B cell (primary cell): ENCODE data around the gene NHSL2. TPM values are rescaled to one million over a fixed set of nuclear protein-coding genes. Genes with fewer than 3 reads are reported as not detected.
"Not testable (repeated sequence)": the region's sequence is repeated elsewhere in the genome, so short reads cannot be mapped to it uniquely, and the experiment has no call there.

Experiments used
- ATAC-seq: fragments of 200-7000 bp; cut with Tn5 transposase; one replicate; pipeline ENCODE4 v1.10.0; 2021; ENCODE audit warnings: low read depth, mild to moderate bottlenecking, moderate number of reproducible peaks, moderate library complexity
- CTCF ChIA-PET: fragments of 350-600 bp; sonication (Branson Sonifier 250); formaldehyde crosslinking; loops from one replicate; lab custom pipeline; 2021; ENCODE audit warnings: antibody characterized with exemption, inconsistent platforms; lab: Charles Lee
- POLR2A ChIA-PET: fragments of 350-600 bp; sonication (Branson Sonifier 250); formaldehyde crosslinking; loops from one replicate; lab custom pipeline; 2021; ENCODE audit warnings: antibody characterized with exemption; lab: Charles Lee
- DNase-seq: peaks from one replicate; pipeline ENCODE4 v3.0.0; 2013
- H2AFZ ChIP-seq: 2 replicates; pipeline ENCODE4 v1.6.1; 2012; ENCODE audit warnings: mild to moderate bottlenecking, low read depth, low read length; ENCODE audit not compliant: insufficient read depth, poor library complexity, severe bottlenecking
- H3K27ac ChIP-seq, 2 donors: 1 replicate in 1 of 2; 2 replicates in 1 of 2; pipeline ENCODE4 v1.5.1; 2012 to 2013; ENCODE audit warnings: low read length in 2 of 2, mild to moderate bottlenecking in 2 of 2, moderate library complexity in 1 of 2
- H3K27me3 ChIP-seq, 4 experiments: fragments of 200-600 bp in 1 of 4; sonication (generic) in 1 of 4; replicated peaks in 1 of 4; 1 replicate in 2 of 4; 2 replicates in 2 of 4; pipeline versions ENCODE4 v1.6.1 to v1.7.0; 2013 to 2016; ENCODE audit warnings: low read length in 3 of 4, mild to moderate bottlenecking in 2 of 4, mixed read lengths in 1 of 4, moderate library complexity in 1 of 4; ENCODE audit not compliant: insufficient read depth in 4 of 4, control insufficient read depth in 3 of 4; ENCODE audit errors: control extremely low read depth in 1 of 4
- H3K36me3 ChIP-seq, 2 experiments: replicated peaks in 1 of 2; 1 replicate in 1 of 2; 2 replicates in 1 of 2; pipeline versions ENCODE4 v1.6.1 to v1.7.1; 2013; ENCODE audit warnings: low read length in 1 of 2; ENCODE audit not compliant: insufficient read depth in 2 of 2, control insufficient read depth in 1 of 2; ENCODE audit errors: control extremely low read depth in 1 of 2, extremely low read depth in 1 of 2
- H3K4me1 ChIP-seq, 2 donors: fragments of 200-600 bp in 1 of 2; sonication (generic) in 1 of 2; 1 replicate in 1 of 2; 2 replicates in 1 of 2; pipeline versions ENCODE4 v1.5.1 to v1.6.1; 2013 to 2017; ENCODE audit warnings: low read length in 2 of 2; ENCODE audit not compliant: control insufficient read depth in 2 of 2, insufficient read depth in 2 of 2
- H3K4me2 ChIP-seq: replicated peaks from 2 replicates; pipeline ENCODE3; 2012; ENCODE audit warnings: mild to moderate bottlenecking, low read depth, low read length; ENCODE audit not compliant: poor library complexity, severe bottlenecking
- H3K4me3 ChIP-seq, 5 experiments: fragments of 200-600 bp in 1 of 5; sonication (generic) in 1 of 5; 1 replicate in 3 of 5; 2 replicates in 2 of 5; pipeline versions ENCODE4 v1.5.1 to v1.7.0; 2011 to 2016; ENCODE audit warnings: low read length in 4 of 5, mild to moderate bottlenecking in 4 of 5, low read depth in 2 of 5, control low read depth in 1 of 5, moderate library complexity in 1 of 5; ENCODE audit not compliant: insufficient read depth in 1 of 5; ENCODE audit errors: control extremely low read depth in 1 of 5, extremely low read depth in 1 of 5
- H3K79me2 ChIP-seq: fragments of 200-600 bp; sonication (generic); one replicate; pipeline ENCODE4 v1.6.0; 2016; ENCODE audit warnings: low read length; ENCODE audit not compliant: control insufficient read depth, insufficient read depth
- H3K9ac ChIP-seq: fragments of 200-600 bp; sonication (generic); 2 replicates; pipeline ENCODE4 v1.6.1; 2017; ENCODE audit warnings: mild to moderate bottlenecking, low read length, moderate library complexity
- H3K9me3 ChIP-seq, 3 donors: one replicate each; pipeline versions ENCODE4 v1.6.1 to v1.7.1; 2013; ENCODE audit warnings: low read length in 2 of 3; ENCODE audit not compliant: control insufficient read depth in 2 of 3, insufficient read depth in 1 of 3; ENCODE audit errors: control extremely low read depth in 1 of 3
- H4K20me1 ChIP-seq: 2 replicates; pipeline ENCODE4 v1.6.0; 2012; ENCODE audit warnings: mild to moderate bottlenecking, low read length; ENCODE audit not compliant: insufficient read depth, control insufficient read depth, poor library complexity, severe bottlenecking
- H3K27ac Mint-ChIP-seq: one replicate; pipeline ENCODE4 v1.8.0; 2021; ENCODE audit warnings: mixed read lengths
- H3K27me3 Mint-ChIP-seq: one replicate; pipeline ENCODE4 v1.8.0; 2021; ENCODE audit warnings: mixed read lengths
- H3K4me1 Mint-ChIP-seq: one replicate; pipeline ENCODE4 v1.8.0; 2021; ENCODE audit warnings: mixed read lengths
- H3K4me3 Mint-ChIP-seq: one replicate; pipeline ENCODE4 v1.8.0; 2021; ENCODE audit warnings: mixed read lengths
- H3K9me3 Mint-ChIP-seq: one replicate; pipeline ENCODE4 v1.8.0; 2022; ENCODE audit warnings: mixed read lengths; ENCODE audit not compliant: insufficient read depth
- EZH2 ChIP-seq: IDR thresholded peaks from 2 replicates; pipeline ENCODE4 v1.6.1; 2012; ENCODE audit warnings: borderline replicate concordance, low read depth, mild to moderate bottlenecking, moderate library complexity, low read length; ENCODE audit not compliant: insufficient read depth, poor library complexity, severe bottlenecking
- WGBS: methylation state at CpG from one replicate; pipeline ENCODE4 v1.1.5; 2013; ENCODE audit warnings: missing lambda C conversion rate; ENCODE audit not compliant: insufficient coverage; 5-methylcytosine and 5-hydroxymethylcytosine counted together
- intact Hi-C: fragments of 100-400 bp; cut with micrococcal nuclease; formaldehyde crosslinking; loops from one replicate; pipeline ENCODE4 v1.10.0; 2022
- polyA minus RNA-seq: library from RNA; depleted of rRNA, polyadenylated mRNA; stranded (reverse); fragments of >200 nt; gene quantifications from 2 replicates; pipeline ENCODE4 v1.2.3, GENCODE V29; 2012
- polyA plus RNA-seq: library from polyadenylated mRNA; depleted of rRNA; stranded (reverse); fragments of >200 nt; gene quantifications from 2 replicates; pipeline ENCODE4 v1.2.3, GENCODE V29; 2012
- total RNA-seq, 2 donors: library from RNA; stranded (reverse); fragments of 120-200 nt in 1 of 2; gene quantifications; 1 replicate in 1 of 2; 2 replicates in 1 of 2; pipeline versions ENCODE4 v1.2.3 to v1.2.4, GENCODE V29; 2013 to 2022
- TF ChIP-seq, protein P1 (sequence below): fragments of 200-600 bp; IDR thresholded peaks from one replicate; pipeline ENCODE4 v1.8.0; 2022; ENCODE audit warnings: antibody characterized with exemption, mild to moderate bottlenecking

Gene NHSL2
- total RNA-seq: 1.7 and 3.3 TPM in 2 replicates
- total RNA-seq (2013): 0.77 TPM
- 0.16 and 0.20 TPM in 2 replicates for polyA plus RNA-seq
- 1.1 TPM in 2 replicates for polyA minus RNA-seq

DNA sequence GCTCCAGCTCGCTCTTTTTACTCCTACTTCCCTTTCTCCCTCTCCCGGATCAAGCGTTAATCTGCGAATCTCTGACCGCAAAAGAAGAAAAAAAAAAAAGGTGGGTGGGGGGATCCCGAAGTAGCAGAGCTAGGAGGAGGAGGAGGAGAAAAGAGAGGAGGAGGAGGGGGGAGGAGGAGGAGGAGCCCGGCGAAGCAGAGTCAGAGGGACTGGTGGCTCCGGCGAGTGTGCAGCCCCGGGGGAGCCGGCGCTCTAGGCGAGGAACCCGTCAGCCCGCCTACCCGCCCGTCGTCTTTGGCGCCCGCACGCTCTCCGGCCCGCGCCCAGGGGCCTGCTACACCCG, at the start of gene NHSL2:
Gene NHSL2 (plus strand): TSS at position 203 of the 343 bp plus-strand sequence.
- H3K4me1 ChIP-seq: peaks cover 0 to 11% of the 10 kb centered on the region in 2 donors
- H3K4me3 ChIP-seq: peak within 1 kb of the TSS in 2 of 5 experiments; percentile 15 to 20
- H3K9ac ChIP-seq: no peak within 1 kb of the TSS
- no peaks in the 10 kb centered on the region for H4K20me1 ChIP-seq
- peak; percentile 17 for ATAC-seq
- Mint-ChIP-seq H3K27me3 (peaks cover 34% of the 10 kb centered on the region), H3K27ac (no peak within 1 kb of the TSS), H3K9me3 (no peaks in the 10 kb centered on the region), H3K4me3 (peak within 1 kb of the TSS; percentile 66), H3K4me1 (peaks cover 3% of the 10 kb centered on the region)
- H3K36me3 ChIP-seq: no peaks in the 10 kb centered on the region
- TF ChIP-seq EZH2: no peak
- WGBS: under 1% methylated on average over 18 of the region's 26 CpGs
- no peaks in the 10 kb centered on the region for H3K9me3 ChIP-seq
- intact Hi-C loops: no loop called here
- CTCF ChIA-PET: interaction anchor here (0.7 kb wide), 1 partner anchor 625 kb away, joined by 4 read pairs; no protein-coding TSS in a partner anchor
- DNase-seq: no peak
- H2AFZ ChIP-seq: peak within 1 kb of the TSS; percentile 22
- POLR2A ChIA-PET: no interaction called here
- peaks cover 0 to 14% (median under 1%) of the 10 kb centered on the region in 4 experiments for H3K27me3 ChIP-seq
- no peak within 1 kb of the TSS for H3K27ac ChIP-seq
- H3K79me2 ChIP-seq: no peaks in the 10 kb centered on the region
- peak within 1 kb of the TSS; percentile 64 for H3K4me2 ChIP-seq

DNA sequence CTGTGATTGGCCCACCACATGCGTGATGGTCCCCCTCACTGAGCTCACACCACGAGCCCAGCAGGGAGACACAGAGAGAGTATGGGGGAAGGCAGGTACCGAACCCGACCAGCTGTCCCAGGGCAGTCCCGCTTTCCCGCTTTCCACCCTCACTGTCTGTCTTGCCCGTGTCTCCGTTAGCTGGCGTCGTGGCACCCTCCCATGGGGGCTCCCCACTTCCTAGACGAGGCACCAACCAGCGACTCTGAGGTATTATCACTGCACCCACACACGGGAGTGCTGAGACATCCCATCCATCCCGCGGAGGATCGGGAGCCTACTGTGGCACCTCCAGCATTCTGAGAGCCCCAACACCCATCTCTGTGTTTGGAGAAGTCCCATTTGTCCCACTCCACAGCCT, 43.0 kb upstream of the NHSL2 start:
- POLR2A ChIA-PET: no interaction called here
- no peaks in the 10 kb centered on the region for H3K27me3 ChIP-seq
- H3K9ac ChIP-seq: no peak overlapping the region
- no peak overlapping the region for H3K27ac ChIP-seq
- no peak for ATAC-seq
- H3K4me3 ChIP-seq: no peak overlapping the region
- no peaks in the 10 kb centered on the region for H3K9me3 ChIP-seq
- H3K4me2 ChIP-seq: no peak overlapping the region
- H2AFZ ChIP-seq: no peak overlapping the region
- Mint-ChIP-seq H3K27me3 (peaks cover 8% of the 10 kb centered on the region), H3K9me3 (no peaks in the 10 kb centered on the region), H3K4me3 (no peak overlapping the region), H3K27ac (no peak overlapping the region), H3K4me1 (no peaks in the 10 kb centered on the region)
- no peak for TF ChIP-seq EZH2
- TF ChIP-seq, protein P1, sequence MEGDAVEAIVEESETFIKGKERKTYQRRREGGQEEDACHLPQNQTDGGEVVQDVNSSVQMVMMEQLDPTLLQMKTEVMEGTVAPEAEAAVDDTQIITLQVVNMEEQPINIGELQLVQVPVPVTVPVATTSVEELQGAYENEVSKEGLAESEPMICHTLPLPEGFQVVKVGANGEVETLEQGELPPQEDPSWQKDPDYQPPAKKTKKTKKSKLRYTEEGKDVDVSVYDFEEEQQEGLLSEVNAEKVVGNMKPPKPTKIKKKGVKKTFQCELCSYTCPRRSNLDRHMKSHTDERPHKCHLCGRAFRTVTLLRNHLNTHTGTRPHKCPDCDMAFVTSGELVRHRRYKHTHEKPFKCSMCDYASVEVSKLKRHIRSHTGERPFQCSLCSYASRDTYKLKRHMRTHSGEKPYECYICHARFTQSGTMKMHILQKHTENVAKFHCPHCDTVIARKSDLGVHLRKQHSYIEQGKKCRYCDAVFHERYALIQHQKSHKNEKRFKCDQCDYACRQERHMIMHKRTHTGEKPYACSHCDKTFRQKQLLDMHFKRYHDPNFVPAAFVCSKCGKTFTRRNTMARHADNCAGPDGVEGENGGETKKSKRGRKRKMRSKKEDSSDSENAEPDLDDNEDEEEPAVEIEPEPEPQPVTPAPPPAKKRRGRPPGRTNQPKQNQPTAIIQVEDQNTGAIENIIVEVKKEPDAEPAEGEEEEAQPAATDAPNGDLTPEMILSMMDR: no peak
- H3K79me2 ChIP-seq: no peaks in the 10 kb centered on the region
- CTCF ChIA-PET: no interaction called here
- H3K36me3 ChIP-seq: no peaks in the 10 kb centered on the region
- no peaks in the 10 kb centered on the region for H3K4me1 ChIP-seq
- intact Hi-C loops: no loop called here
- H4K20me1 ChIP-seq: no peaks in the 10 kb centered on the region
- 97% methylated on average over 5 of the region's 16 CpGs for WGBS
- no peak for DNase-seq

DNA sequence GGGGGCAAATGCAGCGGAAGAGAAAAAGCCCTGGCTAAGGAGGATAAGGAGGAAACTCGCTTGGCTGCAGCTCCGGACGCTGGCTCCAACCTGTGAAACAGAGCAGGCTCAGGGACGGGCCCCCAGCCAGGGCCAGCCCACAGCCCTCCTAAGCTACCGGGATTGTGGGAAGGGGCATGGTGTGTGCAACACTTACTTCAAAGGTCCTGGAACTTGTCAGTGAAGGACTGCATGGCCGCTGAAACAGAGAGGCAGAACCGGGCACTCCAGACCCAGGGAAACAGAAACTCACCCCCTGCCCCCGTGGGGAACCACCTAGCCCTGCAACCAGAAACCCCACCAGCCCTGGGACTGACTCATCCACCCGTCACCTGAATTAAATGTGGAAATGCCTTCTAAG, 41.1 kb upstream of the NHSL2 start:
- H3K4me3 Mint-ChIP-seq, H3K27me3 Mint-ChIP-seq, CTCF ChIA-PET, H3K27me3 ChIP-seq, H3K4me3 ChIP-seq, H3K4me2 ChIP-seq, intact Hi-C loops, H3K79me2 ChIP-seq, H3K9ac ChIP-seq, POLR2A ChIA-PET, H3K4me1 Mint-ChIP-seq, H3K4me1 ChIP-seq, H2AFZ ChIP-seq, H3K27ac Mint-ChIP-seq, H4K20me1 ChIP-seq, H3K36me3 ChIP-seq, H3K9me3 ChIP-seq, DNase-seq, ATAC-seq, H3K27ac ChIP-seq, H3K9me3 Mint-ChIP-seq: not testable (repeated sequence)
- WGBS: no CpG with 5 or more reads among the region's 10 CpGs
